SK-N-SH treated with all-trans-retinoic acid at 6 μM for 48 hours (cell line): ENCODE measurements around the gene RNF25.

Experiments
- ATAC-seq: fragments of 200-7000 bp; cut with Tn5 transposase; 3 replicates; pipeline ENCODE4 v1.9.1; 2020; ENCODE audit warnings: mild to moderate bottlenecking, moderate library complexity
- ARNTL ChIP-seq: fragments of 450-650 bp; formaldehyde crosslinking; IDR thresholded peaks from 2 replicates; pipeline ENCODE4 v1.5.0; 2020; ENCODE audit warnings: low read depth, mild to moderate bottlenecking, moderate library complexity, borderline replicate concordance
- BACH2 ChIP-seq: fragments of 250-450 bp; sonication (Bioruptor Pico); IDR thresholded peaks from 2 replicates; pipeline ENCODE4 v1.9.0; 2021; ENCODE audit warnings: mild to moderate bottlenecking, borderline replicate concordance
- CREB5 ChIP-seq: fragments of 250-450 bp; sonication (Bioruptor Pico); IDR thresholded peaks from 2 replicates; pipeline ENCODE4 v1.5.1; 2020; ENCODE audit warnings: low read depth, mild to moderate bottlenecking, moderate library complexity
- CSDC2 ChIP-seq: fragments of 250-450 bp; sonication (Bioruptor Pico); IDR thresholded peaks from 2 replicates; pipeline ENCODE4 v1.5.0; 2020; ENCODE audit warnings: mild to moderate bottlenecking, moderate library complexity
- CSRNP3 ChIP-seq: fragments of 250-450 bp; sonication (Bioruptor Pico); IDR thresholded peaks from 2 replicates; pipeline ENCODE4 v1.5.1; 2021; ENCODE audit warnings: mild to moderate bottlenecking, moderate library complexity
- ESRRG ChIP-seq: fragments of 250-450 bp; sonication (Bioruptor Pico); IDR thresholded peaks from 2 replicates; pipeline ENCODE4 v1.6.1; 2021; ENCODE audit warnings: mild to moderate bottlenecking
- GLIS3 ChIP-seq: fragments of 250-450 bp; sonication (Bioruptor Pico); IDR thresholded peaks from 2 replicates; pipeline ENCODE4 v1.5.0; 2020; ENCODE audit warnings: mild to moderate bottlenecking, moderate library complexity
- OSR1 ChIP-seq: fragments of 250-450 bp; sonication (Bioruptor Pico); IDR thresholded peaks from 2 replicates; pipeline ENCODE4 v1.8.0; 2022; ENCODE audit warnings: moderate library complexity, mild to moderate bottlenecking, inconsistent platforms
- PATZ1 ChIP-seq: fragments of 250-450 bp; sonication (Bioruptor Pico); IDR thresholded peaks from 2 replicates; pipeline ENCODE4 v1.8.0; 2020; ENCODE audit warnings: mild to moderate bottlenecking, moderate library complexity, borderline replicate concordance
- POU6F1 ChIP-seq: fragments of 250-450 bp; sonication (Bioruptor Pico); IDR thresholded peaks from 2 replicates; pipeline ENCODE4 v1.8.0; 2021; ENCODE audit warnings: low read depth, mild to moderate bottlenecking, moderate library complexity, borderline replicate concordance
- PPARA ChIP-seq: fragments of 250-450 bp; sonication (Bioruptor Pico); IDR thresholded peaks from 2 replicates; pipeline ENCODE4 v1.5.0; 2020; ENCODE audit warnings: mild to moderate bottlenecking, borderline replicate concordance
- RARB ChIP-seq: fragments of 250-450 bp; sonication (Bioruptor Pico); IDR thresholded peaks from 2 replicates; pipeline ENCODE4 v1.8.0; 2021; ENCODE audit warnings: mild to moderate bottlenecking, moderate library complexity
- SNAI2 ChIP-seq: fragments of 250-450 bp; sonication (Bioruptor Pico); IDR thresholded peaks from 2 replicates; pipeline ENCODE4 v1.5.0; 2020; ENCODE audit warnings: mild to moderate bottlenecking, moderate library complexity
- TCF4 ChIP-seq: fragments of 250-450 bp; sonication (Bioruptor Pico); IDR thresholded peaks from 2 replicates; pipeline ENCODE4 v1.8.0; 2021; ENCODE audit warnings: mild to moderate bottlenecking, moderate library complexity, borderline replicate concordance
- TSHZ2 ChIP-seq: fragments of 250-450 bp; sonication (Bioruptor Pico); IDR thresholded peaks from 2 replicates; pipeline ENCODE4 v1.5.0; 2020; ENCODE audit warnings: mild to moderate bottlenecking, moderate library complexity
- ZC3H10 ChIP-seq: fragments of 250-450 bp; sonication (Bioruptor Pico); IDR thresholded peaks from 2 replicates; pipeline ENCODE4 v1.5.1; 2021; ENCODE audit warnings: mild to moderate bottlenecking, moderate library complexity
- ZFP3 ChIP-seq: fragments of 250-450 bp; sonication (Bioruptor Pico); IDR thresholded peaks from 2 replicates; pipeline ENCODE4 v1.5.0; 2020; ENCODE audit warnings: mild to moderate bottlenecking, moderate library complexity
- ZFP30 ChIP-seq: fragments of 450-650 bp; formaldehyde crosslinking; IDR thresholded peaks from 2 replicates; pipeline ENCODE4 v1.5.0; 2022; ENCODE audit warnings: mild to moderate bottlenecking, moderate library complexity
- ZNF565 ChIP-seq: fragments of 450-650 bp; formaldehyde crosslinking; conservative IDR thresholded peaks from 2 replicates; pipeline ENCODE4 v1.5.0; 2020; ENCODE audit warnings: low read depth, mild to moderate bottlenecking, moderate library complexity
- ZNF70 ChIP-seq: fragments of 450-650 bp; formaldehyde crosslinking; IDR thresholded peaks from 2 replicates; pipeline ENCODE4 v1.5.0; 2020; ENCODE audit warnings: mild to moderate bottlenecking, moderate library complexity
- ZNF8 ChIP-seq: fragments of 450-650 bp; formaldehyde crosslinking; IDR thresholded peaks from 2 replicates; pipeline ENCODE4 v1.5.0; 2020; ENCODE audit warnings: mild to moderate bottlenecking, moderate library complexity

Gene RNF25

GRCh38 chr2:218710334-218710686 lies 38.5 kb upstream of the RNF25 start (continued):
- TF ChIP-seq CREB5 (no peak), TCF4 (CRISPR knock-in tag) (no peak), OSR1 (CRISPR knock-in tag) (no peak)

- TF ChIP-seq SNAI2 = no peak
- TF ChIP-seq ZNF565 (CRISPR knock-in tag) = no peak
- no peak for TF ChIP-seq CSDC2 (CRISPR knock-in tag)
- no peak for TF ChIP-seq GLIS3
- no peak for TF ChIP-seq ZNF70 (CRISPR knock-in tag)
- no peak for TF ChIP-seq POU6F1 (CRISPR knock-in tag)
- no peak for TF ChIP-seq BACH2 (CRISPR knock-in tag)
- no peak for TF ChIP-seq ESRRG (CRISPR knock-in tag)
- no peak for TF ChIP-seq ARNTL (CRISPR knock-in tag)
- no peak for ATAC-seq
These were observed 38.1 kb upstream of the RNF25 start for GRCh38 chr2:218709908-218710307.

- ATAC-seq = no peak
- TF ChIP-seq ZFP3 (CRISPR knock-in tag) (no peak), CSRNP3 (CRISPR knock-in tag) (no peak), ZNF8 (CRISPR knock-in tag) (no peak), SNAI2 (no peak), ZC3H10 (CRISPR knock-in tag) (no peak), ESRRG (CRISPR knock-in tag) (no peak), ZNF565 (CRISPR knock-in tag) (no peak), BACH2 (CRISPR knock-in tag) (no peak), POU6F1 (CRISPR knock-in tag) (no peak), ZFP30 (CRISPR knock-in tag) (no peak), GLIS3 (no peak), CREB5 (no peak), ZNF70 (CRISPR knock-in tag) (no peak), RARB (CRISPR knock-in tag) (no peak), PPARA (CRISPR knock-in tag) (no peak), TSHZ2 (CRISPR knock-in tag) (no peak), OSR1 (CRISPR knock-in tag) (no peak), PATZ1 (CRISPR knock-in tag) (no peak), ARNTL (CRISPR knock-in tag) (no peak), TCF4 (CRISPR knock-in tag) (no peak)
These were observed 36.3 kb upstream of the RNF25 start for GRCh38 chr2:218708086-218708485.
